IMR-90 (cell line): ENCODE results near the gene KANSL3. TPM values are rescaled to one million over a fixed set of nuclear protein-coding genes. Genes with fewer than 3 reads are reported as not detected.

Source experiments
- ATAC-seq: fragments of 200-7000 bp; cut with Tn5 transposase; 2 replicates; pipeline ENCODE4 v1.9.1; 2020; ENCODE audit warnings: low read depth, mild to moderate bottlenecking, moderate library complexity
- BruUV-seq: library from RNA; stranded (reverse); fragments of 400-500 nt; replicated peaks from 2 replicates; lab custom pipeline; 2021; lab: Mats Ljungman, UMichigan
- CTCF ChIA-PET: fragments of 300-600 bp; formaldehyde crosslinking; extraction: SDS; loops from one replicate; lab custom pipeline; 2021; ENCODE audit warnings: antibody characterized with exemption; lab: Yijun Ruan, JAX
- POLR2A ChIA-PET: fragments of 300-600 bp; sonication (Branson Sonifier 250); formaldehyde crosslinking; loops from one replicate; lab custom pipeline; 2022; ENCODE audit warnings: antibody characterized with exemption; ENCODE audit not compliant: unreplicated experiment; lab: Charles Lee
- DNase-seq: peaks from one replicate; pipeline ENCODE4 v3.0.0; 2013
- H2AFZ ChIP-seq: replicated peaks from 2 replicates; pipeline ENCODE3; 2013; ENCODE audit warnings: low read length, mild to moderate bottlenecking; ENCODE audit not compliant: poor library complexity
- H2AK5ac ChIP-seq: 2 replicates; pipeline ENCODE4 v1.6.1; 2013; ENCODE audit warnings: low read depth, low read length, inconsistent platforms
- H2AK9ac ChIP-seq: replicated peaks from 2 replicates; pipeline ENCODE3; 2013; ENCODE audit warnings: mild to moderate bottlenecking, low read depth, low read length, moderate library complexity; ENCODE audit not compliant: poor library complexity
- H2BK120ac ChIP-seq: 2 replicates; pipeline ENCODE4 v1.6.1; 2013; ENCODE audit warnings: low read depth, low read length, inconsistent platforms
- H2BK15ac ChIP-seq: 3 replicates; pipeline ENCODE4 v1.6.1; 2013; ENCODE audit warnings: low read depth, low read length, inconsistent platforms
- H2BK20ac ChIP-seq: 2 replicates; pipeline ENCODE4 v1.6.1; 2013; ENCODE audit warnings: low read depth, mild to moderate bottlenecking, inconsistent platforms, low read length, moderate library complexity
- H2BK5ac ChIP-seq: 2 replicates; pipeline ENCODE4 v1.6.1; 2013; ENCODE audit warnings: mild to moderate bottlenecking, low read depth, low read length, inconsistent platforms; ENCODE audit not compliant: poor library complexity, severe bottlenecking
- H3K14ac ChIP-seq: replicated peaks from 2 replicates; pipeline ENCODE4 v1.6.1; 2013; ENCODE audit warnings: low read depth, low read length, inconsistent platforms
- H3K18ac ChIP-seq: 2 replicates; pipeline ENCODE4 v1.6.1; 2013; ENCODE audit warnings: low read depth, low read length, control low read depth
- H3K23ac ChIP-seq: 2 replicates; pipeline ENCODE4 v1.6.1; 2013; ENCODE audit warnings: low read depth, low read length, inconsistent platforms
- H3K27ac ChIP-seq: 2 replicates; pipeline ENCODE4 v1.5.1; 2013; ENCODE audit warnings: mild to moderate bottlenecking, control low read depth, low read length; ENCODE audit not compliant: insufficient read depth
- H3K27me3 ChIP-seq: 2 replicates; pipeline ENCODE4 v1.6.1; 2013; ENCODE audit warnings: low read length; ENCODE audit not compliant: control insufficient read depth, insufficient read depth
- H3K36me3 ChIP-seq: 2 replicates; pipeline ENCODE4 v1.6.1; 2013; ENCODE audit warnings: low read length, mixed read lengths; ENCODE audit not compliant: control insufficient read depth, insufficient read depth
- H3K4ac ChIP-seq: 2 replicates; pipeline ENCODE4 v1.6.1; 2013; ENCODE audit warnings: low read depth, low read length, inconsistent platforms
- H3K4me1 ChIP-seq: 2 replicates; pipeline ENCODE4 v1.6.1; 2013; ENCODE audit warnings: low read length, mixed read lengths; ENCODE audit not compliant: control insufficient read depth, insufficient read depth
- H3K4me2 ChIP-seq: 2 replicates; pipeline ENCODE4 v1.6.1; 2013; ENCODE audit warnings: low read depth, mild to moderate bottlenecking, control low read depth, low read length, moderate library complexity
- H3K4me3 ChIP-seq: 2 replicates; pipeline ENCODE4 v1.5.1; 2013; ENCODE audit warnings: low read depth, mild to moderate bottlenecking, control low read depth, low read length, moderate library complexity; ENCODE audit not compliant: insufficient read depth
- H3K56ac ChIP-seq: 2 replicates; pipeline ENCODE4 v1.6.1; 2013; ENCODE audit warnings: low read length, inconsistent platforms; ENCODE audit not compliant: insufficient read depth; ENCODE audit errors: extremely low read depth
- H3K79me1 ChIP-seq, 2 experiments: 2 replicates each; pipeline ENCODE4 v1.6.1; 2013; ENCODE audit warnings: low read length in 2 of 2, inconsistent platforms in 1 of 2, low read depth in 1 of 2
- H3K9ac ChIP-seq: 2 replicates; pipeline ENCODE4 v1.6.1; 2013; ENCODE audit warnings: low read depth, low read length, control low read depth
- H3K9me1 ChIP-seq: 2 replicates; pipeline ENCODE4 v1.6.1; 2013; ENCODE audit warnings: low read length, inconsistent platforms; ENCODE audit not compliant: insufficient read depth
- H3K9me3 ChIP-seq: 2 replicates; pipeline ENCODE4 v1.6.1; 2013; ENCODE audit warnings: low read length; ENCODE audit not compliant: control insufficient read depth, insufficient read depth
- H4K20me1 ChIP-seq: 2 replicates; pipeline ENCODE4 v1.6.1; 2013; ENCODE audit warnings: low read length, inconsistent platforms; ENCODE audit not compliant: insufficient read depth
- H4K5ac ChIP-seq: 2 replicates; pipeline ENCODE4 v1.6.1; 2013; ENCODE audit warnings: mild to moderate bottlenecking, low read depth, low read length, control low read depth
- H4K8ac ChIP-seq, 2 experiments: 2 replicates each; pipeline ENCODE4 v1.6.1; 2013; ENCODE audit warnings: low read depth in 2 of 2, low read length in 2 of 2, control low read depth in 1 of 2, inconsistent platforms in 1 of 2
- H4K91ac ChIP-seq: 2 replicates; pipeline ENCODE4 v1.6.1; 2013; ENCODE audit warnings: low read depth, low read length, inconsistent platforms; ENCODE audit not compliant: insufficient read depth
- BHLHE40 ChIP-seq: fragments of 150-350 bp; IDR thresholded peaks from 2 replicates; pipeline ENCODE4 v1.6.1; 2016; ENCODE audit warnings: mild to moderate bottlenecking, low read depth, low read length
- CEBPB ChIP-seq: IDR thresholded peaks from 2 replicates; pipeline ENCODE4 v1.6.1; 2012; ENCODE audit warnings: low read depth, low read length, improper control_type of control experiment
- CHD1 ChIP-seq: IDR thresholded peaks from 2 replicates; pipeline ENCODE4 v1.6.1; 2012; ENCODE audit warnings: low read depth, low read length, improper control_type of control experiment
- ELK1 ChIP-seq: fragments of 150-350 bp; IDR thresholded peaks from 2 replicates; pipeline ENCODE4 v1.6.1; 2016; ENCODE audit warnings: low read depth, mild to moderate bottlenecking, low read length, moderate library complexity, borderline replicate concordance
- FOS ChIP-seq: fragments of 150-350 bp; IDR thresholded peaks from 2 replicates; pipeline ENCODE4 v1.6.1; 2016; ENCODE audit warnings: low read depth, low read length
- MAZ ChIP-seq: IDR thresholded peaks from 2 replicates; pipeline ENCODE4 v1.6.1; 2012; ENCODE audit warnings: low read depth, mild to moderate bottlenecking, low read length, improper control_type of control experiment, moderate library complexity, borderline replicate concordance
- MXI1 ChIP-seq: IDR thresholded peaks from 2 replicates; pipeline ENCODE4 v1.6.1; 2012; ENCODE audit warnings: low read depth, mild to moderate bottlenecking, low read length, moderate library complexity, borderline replicate concordance
- NFE2L2 ChIP-seq: fragments of 150-350 bp; IDR thresholded peaks from 2 replicates; pipeline ENCODE4 v1.6.1; 2016; ENCODE audit warnings: low read depth, mild to moderate bottlenecking, low read length
- POLR2A ChIP-seq: IDR thresholded peaks from 2 replicates; pipeline ENCODE4 v1.6.1; 2012; ENCODE audit warnings: mild to moderate bottlenecking, low read depth, low read length
- RAD21 ChIP-seq: IDR thresholded peaks from 2 replicates; pipeline ENCODE4 v1.6.1; 2012; ENCODE audit warnings: low read length, improper control_type of control experiment
- RFX5 ChIP-seq: IDR thresholded peaks from 2 replicates; pipeline ENCODE4 v1.8.0; 2012; ENCODE audit warnings: low read depth, mild to moderate bottlenecking, low read length, moderate library complexity
- SMC3 ChIP-seq: fragments of 150-350 bp; IDR thresholded peaks from 2 replicates; pipeline ENCODE4 v1.6.1; 2016; ENCODE audit warnings: low read depth, mild to moderate bottlenecking, antibody characterized with exemption, low read length, moderate library complexity
- WGBS, 2 experiments: methylation state at CpG; one replicate each; pipeline versions ENCODE4 v1.1.5 to v1.1.7; 2013; ENCODE audit warnings: missing lambda C conversion rate in 2 of 2; ENCODE audit not compliant: insufficient read length in 1 of 2; ENCODE audit errors: extremely low coverage in 2 of 2; 5-methylcytosine and 5-hydroxymethylcytosine counted together
- dilution Hi-C: fragments of 300-500 bp; cut with HindIII; formaldehyde crosslinking; loops from one replicate; pipeline ENCODE4 v1.14.3; 2018; ENCODE audit warnings: low sequenced_read_pairs; ENCODE audit not compliant: unreplicated experiment
- in situ Hi-C: fragments of 300-500 bp; cut with MboI; formaldehyde crosslinking; loops from 3 replicates; pipeline ENCODE4 v1.14.3; 2019; ENCODE audit warnings: low sequenced_read_pairs, inconsistent platforms, mixed read lengths
- intact Hi-C: fragments of 100-400 bp; cut with micrococcal nuclease; formaldehyde crosslinking; loops from 2 replicates; pipeline ENCODE4 v1.10.0; 2022
- polyA plus RNA-seq, 3 experiments: library from polyadenylated mRNA; depleted of rRNA; stranded (reverse); fragments of >200 nt; gene quantifications; 2 replicates each; pipeline ENCODE4 v1.2.3, GENCODE V29; 2012; ENCODE audit warnings: low replicate concordance in 1 of 3
- total RNA-seq: library from RNA; depleted of rRNA; stranded (reverse); fragments of >200 nt; gene quantifications from 2 replicates; pipeline ENCODE4 v1.2.3, GENCODE V29; 2012
- TF ChIP-seq, protein P1 (sequence below): conservative IDR thresholded peaks from 2 replicates; pipeline ENCODE4 v1.5.1; 2012; ENCODE audit warnings: mild to moderate bottlenecking, low read depth, low read length, improper control_type of control experiment

KANSL3 gene
- total and polyA plus RNA-seq, 2 of the 4 experiments (the other 2 are of a cell fraction): 22.2 to 26.3 TPM

GRCh38 chr2:96594282-96594681 lies 43.8 kb downstream of the KANSL3 start:
- WGBS, 2 experiments: 83% methylated on average over 2 of the region's 3 CpGs; no CpG with 5 or more reads in 1 of the 2 experiments
- DNase-seq (no peak), ATAC-seq (no peak)
- Histone ChIP-seq H3K27ac (no peak overlapping the region), H2BK15ac (no peak overlapping the region), H4K91ac (no peak overlapping the region), H3K23ac (no peak overlapping the region), H3K4ac (no peak overlapping the region), H3K9me3 (no peaks in the 10 kb centered on the region), H2AK9ac (no peak overlapping the region), H2AK5ac (no peak overlapping the region), H3K56ac (no peak overlapping the region), H4K20me1 (no peaks in the 10 kb centered on the region), H3K79me1 (peaks cover 15 to 21% of the 10 kb centered on the region in 2 experiments), H3K4me1 (no peaks in the 10 kb centered on the region), H3K4me3 (no peak overlapping the region), H2BK20ac (no peak overlapping the region), H3K9ac (no peak overlapping the region), H4K5ac (no peak overlapping the region), H3K4me2 (no peak overlapping the region), H3K36me3 (peaks cover 50% of the 10 kb centered on the region), H3K14ac (no peak overlapping the region), H2BK120ac (no peak overlapping the region), H2BK5ac (no peak overlapping the region), H2AFZ (no peak overlapping the region), H3K27me3 (no peaks in the 10 kb centered on the region), H3K9me1 (no peaks in the 10 kb centered on the region), H3K18ac (no peak overlapping the region), H4K8ac (no peak overlapping the region)
- in situ Hi-C loops: no loop called here
- no TSS peak for BruUV-seq
- ChIA-PET POLR2A (no interaction called here), CTCF (no interaction called here)
- dilution Hi-C loops: no loop called here
- no peak for TF ChIP-seq RFX5
- TF ChIP-seq FOS: no peak
- no peak for TF ChIP-seq BHLHE40
- TF ChIP-seq POLR2A: no peak
- no peak for TF ChIP-seq ELK1
- TF ChIP-seq CHD1: no peak
- no peak for TF ChIP-seq SMC3
- TF ChIP-seq NFE2L2: no peak
- TF ChIP-seq CEBPB: no peak
- TF ChIP-seq, protein P1, sequence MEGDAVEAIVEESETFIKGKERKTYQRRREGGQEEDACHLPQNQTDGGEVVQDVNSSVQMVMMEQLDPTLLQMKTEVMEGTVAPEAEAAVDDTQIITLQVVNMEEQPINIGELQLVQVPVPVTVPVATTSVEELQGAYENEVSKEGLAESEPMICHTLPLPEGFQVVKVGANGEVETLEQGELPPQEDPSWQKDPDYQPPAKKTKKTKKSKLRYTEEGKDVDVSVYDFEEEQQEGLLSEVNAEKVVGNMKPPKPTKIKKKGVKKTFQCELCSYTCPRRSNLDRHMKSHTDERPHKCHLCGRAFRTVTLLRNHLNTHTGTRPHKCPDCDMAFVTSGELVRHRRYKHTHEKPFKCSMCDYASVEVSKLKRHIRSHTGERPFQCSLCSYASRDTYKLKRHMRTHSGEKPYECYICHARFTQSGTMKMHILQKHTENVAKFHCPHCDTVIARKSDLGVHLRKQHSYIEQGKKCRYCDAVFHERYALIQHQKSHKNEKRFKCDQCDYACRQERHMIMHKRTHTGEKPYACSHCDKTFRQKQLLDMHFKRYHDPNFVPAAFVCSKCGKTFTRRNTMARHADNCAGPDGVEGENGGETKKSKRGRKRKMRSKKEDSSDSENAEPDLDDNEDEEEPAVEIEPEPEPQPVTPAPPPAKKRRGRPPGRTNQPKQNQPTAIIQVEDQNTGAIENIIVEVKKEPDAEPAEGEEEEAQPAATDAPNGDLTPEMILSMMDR: no peak
- no peak for TF ChIP-seq MAZ
- no peak for TF ChIP-seq RAD21
- no peak for TF ChIP-seq MXI1
- intact Hi-C loops: no loop called here
